Right kidney (tissue), 1 donor: ENCODE data around the gene ARHGAP23.
"Not testable (repeated sequence)": the region's sequence is repeated elsewhere in the genome, so short reads cannot be mapped to it uniquely, and the experiment has no call there.

Experiments used
- DNase-seq: peaks from one replicate; pipeline ENCODE4 v3.0.0-alpha.2; 2016

The ARHGAP23 gene

GRCh38 chr17:38460716-38461630 is 32.7 kb downstream of the ARHGAP23 start:
- no peak for DNase-seq

GRCh38 chr17:38461683-38462082 is 33.4 kb downstream of the ARHGAP23 start:
- no peak for DNase-seq

- DNase-seq: no peak
Measured at GRCh38 chr17:38463451-38463858, 35.2 kb downstream of the ARHGAP23 start.

- DNase-seq: no peak
Measured at GRCh38 chr17:38464251-38464722, 36.0 kb downstream of the ARHGAP23 start.

- DNase-seq: peak; percentile 74
Measured at GRCh38 chr17:38464723-38465390, 36.6 kb downstream of the ARHGAP23 start.

GRCh38 chr17:38465391-38466345 is 37.4 kb downstream of the ARHGAP23 start:
- DNase-seq: no peak

- no peak for DNase-seq
Measured at GRCh38 chr17:38466346-38467315, 38.4 kb downstream of the ARHGAP23 start.

GRCh38 chr17:38467491-38467890 is 39.2 kb downstream of the ARHGAP23 start:
- DNase-seq: no peak

GRCh38 chr17:38469875-38470274 is 41.6 kb downstream of the ARHGAP23 start:
- no peak for DNase-seq

- DNase-seq: not testable (repeated sequence)
Measured at GRCh38 chr17:38471253-38471652, 43.0 kb downstream of the ARHGAP23 start.

- not testable (repeated sequence) for DNase-seq
Measured at GRCh38 chr17:38474666-38475065, 46.4 kb downstream of the ARHGAP23 start.

GRCh38 chr17:38476549-38476948 is 48.3 kb downstream of the ARHGAP23 start:
- no peak for DNase-seq

- DNase-seq: not testable (repeated sequence)
Measured at GRCh38 chr17:38477417-38477816, 49.2 kb downstream of the ARHGAP23 start.

GRCh38 chr17:38477951-38478350 is 49.7 kb downstream of the ARHGAP23 start:
- not testable (repeated sequence) for DNase-seq

GRCh38 chr17:38478667-38479066 is 50.4 kb downstream of the ARHGAP23 start:
- not testable (repeated sequence) for DNase-seq

- not testable (repeated sequence) for DNase-seq
Measured at GRCh38 chr17:38482039-38482699, 53.9 kb downstream of the ARHGAP23 start.

- not testable (repeated sequence) for DNase-seq
Measured at GRCh38 chr17:38482700-38483043, 54.4 kb downstream of the ARHGAP23 start.

GRCh38 chr17:38484242-38485145 is 56.2 kb downstream of the ARHGAP23 start:
- peak; percentile 51 for DNase-seq

GRCh38 chr17:38485146-38485468 is 56.8 kb downstream of the ARHGAP23 start:
- no peak for DNase-seq
